Neural cell (in vitro differentiated cells): ENCODE measurements around the gene CLEC6A. TPM values are rescaled to one million over a fixed set of nuclear protein-coding genes. Genes with fewer than 3 reads are reported as not detected.

Experiments used
- H2AFZ ChIP-seq: fragments of 200-600, 300-800 bp; sonication (generic), shearing (Covaris generic); 2 replicates; pipeline ENCODE4 v1.6.0; 2014; ENCODE audit warnings: low read depth, mild to moderate bottlenecking, antibody characterized with exemption, low read length, moderate library complexity
- H3F3A ChIP-seq: fragments of 200-600 bp; shearing (Covaris generic); 2 replicates; pipeline ENCODE4 v1.6.1; 2016; ENCODE audit warnings: mild to moderate bottlenecking, moderate library complexity, mixed read lengths, antibody characterized with exemption, low read length; ENCODE audit not compliant: insufficient read depth, poor library complexity, severe bottlenecking
- H3K27ac ChIP-seq: fragments of 200-600, 300-800 bp; sonication (generic), shearing (Covaris generic); 2 replicates; pipeline ENCODE4 v1.5.1; 2014; ENCODE audit warnings: mild to moderate bottlenecking, low read length, moderate library complexity
- H3K27me3 ChIP-seq: fragments of 300-800, 200-600 bp; sonication (generic), shearing (Covaris generic); 2 replicates; pipeline ENCODE4 v1.6.0; 2014; ENCODE audit warnings: mild to moderate bottlenecking, low read depth, low read length, moderate library complexity; ENCODE audit not compliant: insufficient read depth
- H3K36me3 ChIP-seq: fragments of 300-800, 200-600 bp; sonication (generic), shearing (Covaris generic); 2 replicates; pipeline ENCODE4 v1.5.1; 2014; ENCODE audit warnings: mild to moderate bottlenecking, antibody characterized with exemption, low read length, moderate library complexity; ENCODE audit not compliant: insufficient read depth
- H3K4me2 ChIP-seq: fragments of 300-800, 200-600 bp; sonication (generic), shearing (Covaris generic); 2 replicates; pipeline ENCODE4 v1.6.0; 2014; ENCODE audit warnings: mild to moderate bottlenecking, low read length
- H3K4me3 ChIP-seq: fragments of 300-800, 200-600 bp; sonication (generic), shearing (Covaris generic); 2 replicates; pipeline ENCODE4 v1.5.1; 2014; ENCODE audit warnings: mild to moderate bottlenecking, low read length, moderate library complexity
- H3K79me2 ChIP-seq: fragments of 200-600 bp; shearing (Covaris generic); replicated peaks from 2 replicates; pipeline ENCODE4 v1.6.0; 2014; ENCODE audit warnings: mild to moderate bottlenecking, low read length, moderate library complexity; ENCODE audit not compliant: insufficient read depth
- H3K9ac ChIP-seq: fragments of 300-800, 200-600 bp; sonication (generic), shearing (Covaris generic); 2 replicates; pipeline ENCODE4 v1.6.1; 2016; ENCODE audit warnings: mild to moderate bottlenecking, low read length, mixed read lengths
- H3K9me2 ChIP-seq: fragments of 200-600 bp; shearing (Covaris generic); 2 replicates; pipeline ENCODE4 v1.6.1; 2016; ENCODE audit warnings: mild to moderate bottlenecking, low read length, mixed read lengths; ENCODE audit not compliant: insufficient read depth
- H3K9me3 ChIP-seq: fragments of 200-600, 300-800 bp; sonication (generic), shearing (Covaris generic); 2 replicates; pipeline ENCODE4 v1.6.1; 2016; ENCODE audit warnings: mild to moderate bottlenecking, mixed run types, low read length, moderate library complexity, mixed read lengths
- H4K20me1 ChIP-seq: fragments of 200-600 bp; shearing (Covaris generic); 2 replicates; pipeline ENCODE4 v1.6.1; 2016; ENCODE audit warnings: mild to moderate bottlenecking, mixed run types; ENCODE audit not compliant: insufficient read depth
- CTCF ChIP-seq: fragments of 450-650 bp; IDR thresholded peaks from 2 replicates; pipeline ENCODE4 v1.5.1; 2014; ENCODE audit warnings: antibody characterized with exemption, mild to moderate bottlenecking, moderate library complexity; ENCODE audit not compliant: poor library complexity, severe bottlenecking
- EP300 ChIP-seq: fragments of 450-650 bp; conservative IDR thresholded peaks from 2 replicates; pipeline ENCODE4 v1.6.1; 2014; ENCODE audit warnings: antibody characterized with exemption, mild to moderate bottlenecking, moderate library complexity; ENCODE audit not compliant: poor library complexity, severe bottlenecking
- EZH2 ChIP-seq: fragments of 200-600, 300-800 bp; shearing (Covaris generic), sonication (generic); IDR thresholded peaks from 2 replicates; pipeline ENCODE4 v1.6.1; 2014; ENCODE audit warnings: antibody characterized with exemption, low read length, borderline replicate concordance, mild to moderate bottlenecking; ENCODE audit not compliant: insufficient read depth, poor library complexity, severe bottlenecking
- MXI1 ChIP-seq: fragments of 450-650 bp; conservative IDR thresholded peaks from 2 replicates; pipeline ENCODE4 v1.6.1; 2014; ENCODE audit warnings: antibody characterized with exemption, mild to moderate bottlenecking; ENCODE audit not compliant: poor library complexity, severe bottlenecking
- POLR2AphosphoS5 ChIP-seq: IDR thresholded peaks from 2 replicates; pipeline ENCODE4 v1.6.1; 2012
- RAD21 ChIP-seq: fragments of 450-650 bp; conservative IDR thresholded peaks from 2 replicates; pipeline ENCODE4 v1.6.1; 2014; ENCODE audit warnings: antibody characterized with exemption, mild to moderate bottlenecking, moderate library complexity
- REST ChIP-seq: IDR thresholded peaks from 2 replicates; pipeline ENCODE4 v1.6.1; 2012; ENCODE audit warnings: borderline replicate concordance
- SMC3 ChIP-seq: fragments of 450-650 bp; conservative IDR thresholded peaks from 2 replicates; pipeline ENCODE4 v1.6.1; 2014; ENCODE audit warnings: antibody characterized with exemption, mild to moderate bottlenecking, moderate library complexity; ENCODE audit not compliant: poor library complexity
- TAF1 ChIP-seq: IDR thresholded peaks from 2 replicates; pipeline ENCODE4 v1.6.1; 2012; ENCODE audit warnings: low read depth
- polyA plus RNA-seq: library from polyadenylated mRNA; depleted of rRNA; stranded (reverse); fragments of >200 nt; gene quantifications from 2 replicates; pipeline ENCODE4 v1.2.3, GENCODE V29; 2014

Gene CLEC6A
- polyA plus RNA-seq, 1 donor from 2014 or later: not detected

GRCh38 chr12:8461426-8461825, 5.7 kb downstream of the CLEC6A start:
- Histone ChIP-seq H3K79me2 (no peaks in the 10 kb centered on the region), H3K9me2 (no peaks in the 10 kb centered on the region), H4K20me1 (no peaks in the 10 kb centered on the region), H3K36me3 (no peaks in the 10 kb centered on the region), H3K9ac (no peak overlapping the region), H3K27me3 (no peaks in the 10 kb centered on the region), H3K9me3 (no peaks in the 10 kb centered on the region), H3K27ac (no peak overlapping the region), H3K4me2 (no peak overlapping the region), H2AFZ (no peak overlapping the region), H3K4me3 (no peak overlapping the region), H3F3A (no peaks in the 10 kb centered on the region)
- TF ChIP-seq MXI1 (no peak), EP300 (no peak), POLR2AphosphoS5 (no peak), RAD21 (no peak), CTCF (no peak), SMC3 (no peak), EZH2 (no peak), REST (no peak)

- H3K4me2 ChIP-seq: no peak overlapping the region
- no peaks in the 10 kb centered on the region for H3F3A ChIP-seq
- no peaks in the 10 kb centered on the region for H3K27me3 ChIP-seq
- no peak overlapping the region for H3K4me3 ChIP-seq
- no peak overlapping the region for H3K9ac ChIP-seq
- no peaks in the 10 kb centered on the region for H3K36me3 ChIP-seq
- H3K79me2 ChIP-seq: no peaks in the 10 kb centered on the region
- no peaks in the 10 kb centered on the region for H3K9me2 ChIP-seq
- TF ChIP-seq TAF1 (no peak), CTCF (no peak), MXI1 (no peak), POLR2AphosphoS5 (no peak), RAD21 (no peak), EP300 (no peak)
- no peak overlapping the region for H3K27ac ChIP-seq
- no peaks in the 10 kb centered on the region for H3K9me3 ChIP-seq
- H4K20me1 ChIP-seq: no peaks in the 10 kb centered on the region
- H2AFZ ChIP-seq: no peak overlapping the region
Measured at GRCh38 chr12:8465301-8465996, 9.7 kb downstream of the CLEC6A start.
